GM08714 (cell line): Measurements from ENCODE around the gene ATOH7.
"Not testable (repeated sequence)": the region's sequence is repeated elsewhere in the genome, so short reads cannot be mapped to it uniquely, and the experiment has no call there.

Experiments used
- H3K4me3 ChIP-seq: fragments of 200-500 bp; sonication (Bioruptor generic); 2 replicates; pipeline ENCODE4 v1.5.1; 2014; ENCODE audit warnings: mild to moderate bottlenecking, low read length, inconsistent platforms
- ZNF274 ChIP-seq: IDR thresholded peaks from 2 replicates; pipeline ENCODE4 v1.6.1; 2012; ENCODE audit warnings: mild to moderate bottlenecking, low read depth, low read length

Gene ATOH7

DNA sequence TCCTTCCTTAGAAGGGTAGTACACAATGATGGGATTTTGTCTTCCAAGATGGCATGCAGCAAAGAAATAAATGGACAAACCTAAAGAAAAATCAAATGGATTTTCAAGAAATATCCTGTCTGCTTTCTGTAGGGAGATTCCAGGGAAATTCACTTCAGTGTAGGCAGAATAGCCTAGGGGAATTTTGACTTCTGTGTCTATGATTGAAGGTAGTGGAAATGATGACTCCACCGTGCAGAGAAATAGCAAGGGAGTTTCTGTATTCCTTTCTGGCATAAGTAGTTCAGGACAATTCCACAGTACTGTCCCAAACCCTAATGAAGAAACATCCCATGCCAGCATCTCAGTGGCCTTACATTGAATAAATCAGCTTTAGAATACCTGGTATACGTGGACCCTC lies 9.5 kb downstream of the ATOH7 start:
- H3K4me3 ChIP-seq: no peak overlapping the region
- no peak for TF ChIP-seq ZNF274

DNA sequence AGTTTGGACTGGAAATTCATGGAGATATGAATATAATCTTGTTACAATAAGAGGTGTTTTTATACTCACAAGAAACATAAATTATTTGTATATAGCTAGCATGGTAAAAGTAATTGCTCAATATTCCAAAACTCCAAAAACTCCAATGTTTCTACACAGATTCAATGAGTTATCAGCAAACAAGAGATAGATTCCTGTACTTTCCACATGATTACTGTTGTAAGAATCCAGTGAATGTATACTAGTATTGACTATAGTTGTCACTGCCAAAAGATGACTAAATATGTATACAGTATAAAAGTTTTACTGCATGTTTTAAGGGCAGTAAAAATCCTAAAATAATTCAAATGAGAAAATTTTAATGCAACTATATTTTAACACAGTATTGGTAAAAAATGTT lies 10.7 kb downstream of the ATOH7 start:
- no peak overlapping the region for H3K4me3 ChIP-seq
- TF ChIP-seq ZNF274: no peak

DNA sequence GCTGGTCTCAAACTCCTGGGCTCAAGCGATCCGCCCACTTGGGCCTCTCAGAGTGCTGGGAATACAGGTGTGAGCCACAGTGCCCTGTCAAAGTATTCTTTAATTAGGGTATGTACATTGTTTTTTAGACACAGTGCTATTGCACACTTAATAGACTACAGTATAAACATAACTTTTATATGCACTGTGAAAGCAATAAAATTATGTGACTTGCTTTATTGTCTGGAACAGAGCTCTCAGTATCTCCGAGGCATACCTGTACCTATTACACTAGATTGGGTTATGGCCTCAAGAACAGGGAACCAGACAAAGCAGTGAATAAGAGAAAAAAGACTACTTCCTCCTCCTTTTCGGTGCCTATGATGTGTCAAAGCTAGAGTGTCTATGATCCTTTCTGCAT lies 13.1 kb downstream of the ATOH7 start:
- no peak overlapping the region for H3K4me3 ChIP-seq
- no peak for TF ChIP-seq ZNF274

DNA sequence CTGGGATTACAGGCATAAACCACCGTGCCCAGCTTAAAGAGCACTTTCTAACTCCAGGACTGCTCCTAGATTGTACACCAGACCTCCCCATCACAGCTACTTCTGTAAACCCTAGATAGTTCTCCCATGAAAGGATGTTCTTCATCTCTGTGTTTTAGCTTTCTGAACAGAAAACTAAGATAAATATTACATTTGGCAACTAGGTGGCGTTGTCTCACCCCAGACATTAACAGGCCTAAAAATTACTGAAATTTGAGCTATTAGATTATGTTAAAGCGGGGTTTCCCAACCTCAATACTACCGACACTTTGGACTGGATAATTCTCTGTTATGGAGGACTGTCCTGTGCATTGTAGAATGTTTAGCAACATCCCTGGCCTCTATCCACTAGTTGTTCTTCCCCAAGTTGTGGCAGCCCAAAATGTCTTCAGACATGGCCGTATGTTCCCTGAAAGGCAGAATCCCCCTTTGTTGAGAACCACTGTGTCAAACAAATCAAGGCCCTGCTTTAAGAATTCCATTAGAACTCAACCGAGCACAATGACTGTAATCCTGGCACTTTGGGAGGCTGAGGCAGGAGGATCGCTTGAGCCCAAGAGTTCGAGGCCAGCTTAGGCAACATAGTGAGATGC lies 19.1 kb downstream of the ATOH7 start:
- H3K4me3 ChIP-seq: no peak overlapping the region
- TF ChIP-seq ZNF274: no peak

DNA sequence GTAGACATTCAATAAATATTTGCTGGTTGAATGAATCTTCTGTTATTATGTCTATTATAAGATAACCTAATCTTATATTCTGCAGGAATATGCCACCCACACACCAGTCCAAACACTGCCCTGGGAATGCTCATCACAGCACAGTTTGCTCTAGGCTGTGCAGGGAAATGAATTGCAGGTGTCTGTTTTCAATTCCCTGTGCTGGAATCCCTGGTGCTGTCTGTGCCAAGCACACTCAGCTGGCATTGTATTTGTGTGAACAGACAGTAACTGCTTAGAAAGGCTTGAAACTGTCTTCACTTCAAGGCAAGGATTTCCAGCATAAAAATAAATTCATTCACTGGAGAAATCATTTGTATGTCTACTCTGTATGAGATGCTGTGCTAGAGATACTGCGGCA lies 20.2 kb downstream of the ATOH7 start:
- no peak overlapping the region for H3K4me3 ChIP-seq
- no peak for TF ChIP-seq ZNF274

DNA sequence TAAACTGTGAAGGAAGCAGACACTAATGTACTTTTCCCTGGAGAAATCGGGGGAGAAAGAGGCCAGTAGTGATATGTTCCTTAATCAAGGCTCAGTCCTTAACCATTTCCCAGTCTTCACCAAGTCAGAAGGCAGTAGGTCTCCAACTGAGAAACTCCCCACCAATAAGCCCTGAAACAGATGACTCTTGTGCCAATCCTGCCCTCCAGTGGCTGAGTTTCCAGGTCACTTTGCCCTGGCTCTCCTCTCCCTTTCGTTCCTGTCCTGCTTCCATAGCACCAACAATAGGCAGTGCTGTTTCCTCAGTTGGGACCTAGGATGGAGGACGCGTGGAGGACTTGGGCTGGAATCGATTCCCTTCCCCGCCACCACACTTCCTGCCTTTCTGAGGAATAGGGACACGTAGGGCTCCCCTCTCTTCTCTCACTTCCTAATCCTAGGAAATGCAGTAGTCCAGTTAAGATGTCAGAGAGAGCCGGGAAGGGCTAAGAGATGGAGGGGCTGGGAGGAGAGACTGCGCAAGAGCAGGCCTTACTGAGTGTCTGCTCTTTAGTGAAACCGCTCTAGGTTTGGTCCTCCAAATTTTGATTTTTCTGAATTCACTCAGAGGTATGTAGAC lies 23.4 kb downstream of the ATOH7 start:
- TF ChIP-seq ZNF274: no peak
- H3K4me3 ChIP-seq: no peak overlapping the region

DNA sequence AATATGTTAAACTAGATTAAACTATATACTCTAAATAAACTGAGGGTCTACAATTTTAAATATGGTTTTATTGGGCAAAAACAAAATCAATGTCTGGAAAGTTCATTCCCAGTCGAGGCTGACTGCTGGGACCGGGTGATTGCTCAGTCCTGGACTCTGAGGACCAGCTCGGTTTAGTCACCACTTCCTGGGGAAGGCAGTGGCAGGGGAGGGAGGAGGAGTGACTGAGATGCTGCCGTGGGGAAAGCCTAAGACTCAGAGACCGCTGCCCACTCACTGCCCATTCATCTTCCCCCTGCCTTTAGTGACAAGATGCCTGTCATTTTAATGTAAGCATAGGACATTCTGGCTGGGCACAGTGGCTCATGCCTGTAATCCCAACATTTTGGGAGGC lies 29.0 kb downstream of the ATOH7 start:
- no peak for TF ChIP-seq ZNF274
- H3K4me3 ChIP-seq: no peak overlapping the region

DNA sequence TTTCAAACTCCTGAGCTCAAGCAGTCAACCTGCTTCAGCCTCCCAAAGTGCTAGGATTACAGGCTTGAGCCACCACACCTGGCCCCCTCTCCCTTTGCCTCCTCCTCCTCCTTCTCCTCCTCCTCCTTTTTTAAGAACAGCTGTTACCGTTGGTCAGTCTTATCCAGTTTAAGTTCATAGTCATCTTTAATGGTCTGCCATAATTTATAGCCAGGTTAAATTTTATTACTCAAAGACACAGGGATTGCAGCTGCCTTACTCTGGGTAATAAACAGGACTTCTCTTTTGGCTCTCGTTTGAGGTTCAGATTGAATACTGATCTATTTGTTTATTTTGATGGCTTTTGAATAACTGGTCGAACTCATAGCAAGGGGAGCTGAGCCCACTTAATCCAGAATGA lies 35.2 kb downstream of the ATOH7 start:
- TF ChIP-seq ZNF274: no peak
- no peak overlapping the region for H3K4me3 ChIP-seq

DNA sequence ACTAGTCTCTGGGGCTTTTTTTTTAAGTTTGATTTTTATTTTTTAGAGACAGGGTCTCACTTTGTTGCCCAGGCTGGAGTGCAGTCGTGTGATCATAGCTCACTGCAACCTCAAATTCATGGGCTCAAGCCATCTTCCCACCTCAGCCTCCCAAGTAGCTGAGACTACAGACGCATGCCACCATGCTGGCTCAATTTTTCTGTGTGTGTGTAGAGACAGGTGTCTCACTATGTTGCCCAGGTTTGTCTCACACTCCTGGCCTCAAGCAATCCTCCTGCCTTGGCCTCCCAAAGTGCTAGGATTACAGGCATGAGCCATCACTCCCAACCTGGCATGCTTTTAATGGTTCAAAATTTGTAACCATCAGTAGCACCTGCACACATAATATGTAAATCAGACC lies 36.1 kb downstream of the ATOH7 start:
- H3K4me3 ChIP-seq: not testable (repeated sequence)

DNA sequence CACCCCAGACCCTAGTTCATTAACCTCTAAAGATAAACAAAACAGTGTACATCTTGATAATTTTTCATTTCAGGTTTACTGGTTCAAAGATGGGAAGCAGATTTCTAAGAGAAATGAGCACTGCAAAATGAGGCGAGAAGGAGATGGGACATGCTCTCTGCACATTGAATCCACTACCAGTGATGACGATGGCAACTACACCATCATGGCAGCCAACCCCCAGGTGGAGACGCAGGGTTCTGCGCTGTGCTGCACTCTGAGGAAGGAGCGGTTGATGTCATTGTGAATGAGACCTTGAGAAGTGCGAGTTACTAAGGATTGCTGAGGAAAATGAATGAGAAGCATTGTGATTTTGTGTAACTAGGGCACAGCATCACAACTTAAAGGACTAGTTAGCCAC lies 37.6 kb downstream of the ATOH7 start:
- no peak for TF ChIP-seq ZNF274
- H3K4me3 ChIP-seq: no peak overlapping the region

DNA sequence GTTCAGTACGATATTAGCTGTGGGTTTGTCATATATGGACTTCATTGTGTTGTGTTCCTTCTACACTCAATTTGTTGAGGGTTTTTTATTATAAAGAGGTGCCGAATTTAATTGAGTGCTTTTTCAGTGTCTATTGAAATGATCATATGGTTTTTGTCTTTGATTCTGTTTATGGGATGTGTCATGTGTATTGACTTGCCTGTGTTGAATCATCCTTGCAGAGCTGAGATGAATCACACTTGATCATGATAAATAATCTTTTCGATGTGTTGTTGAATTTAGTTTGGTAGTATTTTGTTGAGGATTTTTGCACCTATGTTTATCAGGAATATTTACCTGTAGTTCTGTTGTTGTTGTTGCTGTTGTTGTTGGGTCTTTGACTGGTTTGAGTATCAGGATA lies 39.8 kb downstream of the ATOH7 start:
- TF ChIP-seq ZNF274: no peak
- H3K4me3 ChIP-seq: no peak overlapping the region

DNA sequence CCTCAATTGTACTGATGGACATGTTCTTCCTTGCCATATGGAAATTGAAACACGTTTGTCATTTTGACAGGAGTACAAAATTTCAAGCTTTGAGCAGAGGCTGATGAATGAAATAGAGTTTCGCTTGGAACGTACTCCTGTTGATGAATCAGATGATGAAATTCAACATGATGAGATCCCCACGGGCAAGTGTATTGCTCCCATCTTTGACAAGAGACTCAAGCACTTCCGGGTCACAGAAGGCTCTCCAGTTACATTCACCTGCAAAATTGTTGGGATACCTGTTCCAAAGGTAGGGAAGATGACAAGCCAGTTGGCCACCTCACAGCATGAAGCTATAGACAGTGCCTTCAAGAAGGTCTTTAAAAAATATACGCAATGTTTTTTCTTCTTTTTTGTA lies 43.1 kb downstream of the ATOH7 start:
- TF ChIP-seq ZNF274: no peak

DNA sequence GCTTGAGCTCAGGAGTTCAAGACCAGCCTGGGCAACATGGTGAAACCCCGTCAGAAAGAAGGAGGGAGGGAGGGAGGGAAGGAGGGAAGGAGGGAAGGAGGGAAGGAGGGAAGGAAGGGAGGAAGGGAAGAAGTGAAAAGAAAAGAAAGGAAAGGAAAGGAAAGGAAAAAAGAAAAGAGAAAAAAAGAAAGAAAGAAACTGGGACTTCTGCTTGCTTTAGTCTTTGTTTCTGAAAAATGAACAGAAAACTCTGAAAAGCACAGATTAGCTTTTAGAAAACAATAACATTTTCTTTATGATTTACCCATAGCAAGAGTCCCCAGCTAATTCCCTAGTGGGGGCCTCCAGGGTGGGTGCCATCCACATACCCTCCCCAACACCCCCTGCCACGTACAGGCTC lies 46.8 kb downstream of the ATOH7 start:
- TF ChIP-seq ZNF274: no peak
- H3K4me3 ChIP-seq: no peak overlapping the region

More for the DNA sequence above, 43.1 kb downstream of the ATOH7 start:
- no peak overlapping the region for H3K4me3 ChIP-seq

DNA sequence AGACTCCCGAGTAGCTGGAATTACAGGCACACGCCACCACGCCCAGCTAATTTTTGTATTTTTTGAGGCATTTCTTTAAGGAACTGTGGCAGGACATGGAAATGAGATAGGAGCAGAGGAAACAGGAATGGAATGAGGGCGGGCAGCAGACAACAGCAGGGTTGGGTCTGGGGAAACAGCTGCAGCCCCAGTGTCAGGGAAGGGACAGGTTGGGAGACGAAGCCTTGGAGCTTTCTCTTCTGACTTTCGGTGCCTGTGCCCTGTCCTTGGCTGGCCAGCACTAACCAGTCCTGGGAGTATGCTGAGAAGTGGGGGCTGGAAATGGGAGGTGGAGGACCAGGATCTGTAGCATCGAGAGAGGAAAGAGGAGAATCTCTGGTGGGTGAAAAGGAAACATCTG lies 47.4 kb downstream of the ATOH7 start:
- no peak overlapping the region for H3K4me3 ChIP-seq

More for the DNA sequence above, 47.4 kb downstream of the ATOH7 start:
- TF ChIP-seq ZNF274: no peak
